ENCODE results near the gene ZNF646.

The ZNF646 gene

DNA sequence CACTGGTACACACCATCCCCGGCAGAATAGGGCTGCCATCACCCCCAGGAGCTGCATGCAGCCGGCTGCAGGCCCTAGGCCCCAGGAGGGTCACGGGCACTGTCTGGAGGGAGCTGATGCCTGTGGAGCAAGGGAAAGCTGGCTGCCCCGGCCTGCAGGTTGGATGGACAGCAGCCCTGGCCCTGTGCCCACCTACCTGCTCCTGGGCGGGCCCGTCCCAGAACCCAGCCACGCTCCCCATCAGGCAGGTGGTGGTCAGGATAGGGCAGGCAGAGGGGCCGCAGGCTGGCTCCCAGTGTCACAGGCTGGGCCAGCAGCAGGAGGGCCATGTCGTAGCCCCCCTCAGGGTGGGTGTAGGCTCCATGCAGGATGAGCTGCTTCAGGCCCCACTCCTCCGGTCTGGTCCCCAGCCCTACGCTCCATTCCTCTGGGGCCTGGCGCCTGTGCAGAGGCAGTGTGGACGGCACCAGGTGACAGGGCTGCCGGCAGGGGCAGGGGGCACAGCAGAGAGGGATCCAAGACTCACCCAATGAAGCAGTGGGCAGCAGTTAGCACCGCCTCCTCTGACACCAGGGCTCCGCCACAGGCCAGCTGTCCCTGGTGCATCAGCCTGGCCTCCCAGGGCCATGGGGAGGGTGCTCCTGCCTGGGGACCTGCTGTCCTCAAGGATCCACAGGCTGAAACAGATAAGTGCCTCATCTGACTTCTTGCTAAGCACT lies 10.5 kb downstream of the ZNF646 start:
- Histone ChIP-seq H3K27me3 (ENCODE audit: insufficient read depth, poor library complexity, severe bottlenecking) (no peaks in the 10 kb centered on the region), H3K27ac (replicated peaks) (no peak overlapping the region), H3K4me3 (replicated peaks; ENCODE audit: insufficient read depth, low read length) (no peak overlapping the region)
- TF ChIP-seq SPI1 (IDR thresholded peaks at IDR 0.05; ENCODE audit: borderline replicate concordance, low read depth): no peak
- no peak for TF ChIP-seq REST (IDR thresholded peaks at IDR 0.05; ENCODE audit: insufficient replicate concordance, low read depth)
- TF ChIP-seq CTCF (IDR thresholded peaks at IDR 0.05; ENCODE audit: insufficient read depth, low read length): no peak
- no peak for TF ChIP-seq GABPA (IDR thresholded peaks at IDR 0.05; ENCODE audit: low read depth)
- no peak for TF ChIP-seq POLR2AphosphoS5 (IDR thresholded peaks at IDR 0.05; ENCODE audit: low read depth)
- no peak for DNase-seq (ENCODE audit: low read depth in 1 of 2, low spot score in 1 of 2)

DNA sequence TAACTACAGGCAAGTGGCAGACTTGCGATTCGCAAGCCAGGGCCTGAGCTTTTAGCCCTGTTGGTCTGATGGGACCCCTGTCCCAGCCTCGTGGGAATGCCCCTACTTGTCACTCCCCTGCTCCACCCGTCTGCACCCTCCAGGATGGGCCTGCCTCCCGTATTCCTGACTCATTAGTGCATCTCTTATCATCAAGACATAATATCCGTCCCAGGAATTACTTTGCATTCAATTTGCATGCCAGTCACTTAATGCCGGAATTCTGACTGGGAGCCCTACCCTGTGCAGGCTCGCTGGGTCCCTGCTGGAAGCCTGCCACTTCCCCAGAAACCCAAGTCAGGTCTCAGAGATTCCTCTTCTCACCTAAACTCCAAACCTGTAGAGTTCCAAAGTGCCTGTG lies 11.2 kb downstream of the ZNF646 start:
- H3K4me3 ChIP-seq (replicated peaks; ENCODE audit: insufficient read depth, low read length): no peak overlapping the region
- no peak for DNase-seq (ENCODE audit: low read depth in 1 of 2, low spot score in 1 of 2)
- H3K27ac ChIP-seq (replicated peaks): no peak overlapping the region
- TF ChIP-seq REST (IDR thresholded peaks at IDR 0.05; ENCODE audit: insufficient replicate concordance, low read depth): no peak
- TF ChIP-seq SPI1 (IDR thresholded peaks at IDR 0.05; ENCODE audit: borderline replicate concordance, low read depth): no peak
- TF ChIP-seq GABPA (IDR thresholded peaks at IDR 0.05; ENCODE audit: low read depth): no peak
- TF ChIP-seq POLR2AphosphoS5 (IDR thresholded peaks at IDR 0.05; ENCODE audit: low read depth): no peak
- no peak for TF ChIP-seq CTCF (IDR thresholded peaks at IDR 0.05; ENCODE audit: insufficient read depth, low read length)
- H3K27me3 ChIP-seq (ENCODE audit: insufficient read depth, poor library complexity, severe bottlenecking): no peaks in the 10 kb centered on the region

GRCh38 chr16:31085873-31086628 lies 11.8 kb downstream of the ZNF646 start:
- no peak for TF ChIP-seq GABPA (IDR thresholded peaks at IDR 0.05; ENCODE audit: low read depth)
- no peak for TF ChIP-seq REST (IDR thresholded peaks at IDR 0.05; ENCODE audit: insufficient replicate concordance, low read depth)
- no peak for TF ChIP-seq SPI1 (IDR thresholded peaks at IDR 0.05; ENCODE audit: borderline replicate concordance, low read depth)
- TF ChIP-seq CTCF (IDR thresholded peaks at IDR 0.05; ENCODE audit: insufficient read depth, low read length): no peak
- TF ChIP-seq POLR2AphosphoS5 (IDR thresholded peaks at IDR 0.05; ENCODE audit: low read depth): no peak
- no peak overlapping the region for H3K4me3 ChIP-seq (replicated peaks; ENCODE audit: insufficient read depth, low read length)

More at GRCh38 chr16:31085873-31086628, 11.8 kb downstream of the ZNF646 start:
- no peak for DNase-seq (ENCODE audit: low read depth in 1 of 2, low spot score in 1 of 2)
- Histone ChIP-seq H3K27ac (replicated peaks) (no peak overlapping the region), H3K27me3 (ENCODE audit: insufficient read depth, poor library complexity, severe bottlenecking) (no peaks in the 10 kb centered on the region)
